Measurements from ENCODE around the gene SCRG1.

SCRG1 gene

GRCh38 chr4:173424899-173425805 is 26.2 kb upstream of the SCRG1 start:
- ATAC-seq: peak; percentile 75
- no peak for TF ChIP-seq ARNTL (CRISPR knock-in tag; IDR thresholded peaks at IDR 0.05; ENCODE audit: borderline replicate concordance, low read depth)

DNA sequence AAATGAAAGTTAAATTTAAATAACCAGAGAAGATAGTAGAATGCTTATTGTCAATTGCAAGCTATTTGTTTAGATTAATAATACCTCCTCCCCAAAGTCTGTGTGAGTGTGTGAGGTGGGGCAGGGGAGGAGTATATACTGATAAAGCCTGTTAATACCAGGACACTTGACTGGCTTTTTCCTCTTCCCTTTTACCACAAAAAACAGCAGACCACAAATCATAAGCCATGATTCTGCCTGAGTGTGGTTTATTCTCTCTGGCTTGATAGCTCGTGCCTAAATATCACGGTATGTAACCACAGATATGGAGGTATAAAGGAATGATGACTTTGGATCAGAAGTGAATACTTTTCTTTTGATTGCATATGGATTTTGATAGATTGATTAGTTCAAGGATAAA is 21.9 kb upstream of the SCRG1 start:
- ATAC-seq: no peak
- TF ChIP-seq ZNF565 (CRISPR knock-in tag; conservative IDR thresholded peaks at IDR 0.05; ENCODE audit: low read depth): no peak
- TF ChIP-seq BACH2 (CRISPR knock-in tag; IDR thresholded peaks at IDR 0.05; ENCODE audit: borderline replicate concordance): no peak
- no peak for TF ChIP-seq ARNTL (CRISPR knock-in tag; IDR thresholded peaks at IDR 0.05; ENCODE audit: borderline replicate concordance, low read depth)
- no peak for TF ChIP-seq ZNF8 (CRISPR knock-in tag; IDR thresholded peaks at IDR 0.05)

GRCh38 chr4:173420324-173420752 is 21.4 kb upstream of the SCRG1 start:
- peak; percentile 66 for ATAC-seq
- TF ChIP-seq BACH2 (CRISPR knock-in tag; IDR thresholded peaks at IDR 0.05; ENCODE audit: borderline replicate concordance) (no peak), ZFP30 (CRISPR knock-in tag; IDR thresholded peaks at IDR 0.05) (no peak), ZC3H10 (CRISPR knock-in tag; IDR thresholded peaks at IDR 0.05) (no peak), OSR1 (CRISPR knock-in tag; IDR thresholded peaks at IDR 0.05) (no peak), CREB5 (CRISPR knock-in tag; IDR thresholded peaks at IDR 0.05; ENCODE audit: low read depth) (no peak), RARB (CRISPR knock-in tag; IDR thresholded peaks at IDR 0.05) (no peak), ZNF8 (CRISPR knock-in tag; IDR thresholded peaks at IDR 0.05) (no peak), SNAI2 (CRISPR knock-in tag; IDR thresholded peaks at IDR 0.05) (no peak), TCF4 (CRISPR knock-in tag; IDR thresholded peaks at IDR 0.05; ENCODE audit: borderline replicate concordance) (no peak), POU6F1 (CRISPR knock-in tag; IDR thresholded peaks at IDR 0.05; ENCODE audit: borderline replicate concordance, low read depth) (no peak)
- TF ChIP-seq, protein P1, sequence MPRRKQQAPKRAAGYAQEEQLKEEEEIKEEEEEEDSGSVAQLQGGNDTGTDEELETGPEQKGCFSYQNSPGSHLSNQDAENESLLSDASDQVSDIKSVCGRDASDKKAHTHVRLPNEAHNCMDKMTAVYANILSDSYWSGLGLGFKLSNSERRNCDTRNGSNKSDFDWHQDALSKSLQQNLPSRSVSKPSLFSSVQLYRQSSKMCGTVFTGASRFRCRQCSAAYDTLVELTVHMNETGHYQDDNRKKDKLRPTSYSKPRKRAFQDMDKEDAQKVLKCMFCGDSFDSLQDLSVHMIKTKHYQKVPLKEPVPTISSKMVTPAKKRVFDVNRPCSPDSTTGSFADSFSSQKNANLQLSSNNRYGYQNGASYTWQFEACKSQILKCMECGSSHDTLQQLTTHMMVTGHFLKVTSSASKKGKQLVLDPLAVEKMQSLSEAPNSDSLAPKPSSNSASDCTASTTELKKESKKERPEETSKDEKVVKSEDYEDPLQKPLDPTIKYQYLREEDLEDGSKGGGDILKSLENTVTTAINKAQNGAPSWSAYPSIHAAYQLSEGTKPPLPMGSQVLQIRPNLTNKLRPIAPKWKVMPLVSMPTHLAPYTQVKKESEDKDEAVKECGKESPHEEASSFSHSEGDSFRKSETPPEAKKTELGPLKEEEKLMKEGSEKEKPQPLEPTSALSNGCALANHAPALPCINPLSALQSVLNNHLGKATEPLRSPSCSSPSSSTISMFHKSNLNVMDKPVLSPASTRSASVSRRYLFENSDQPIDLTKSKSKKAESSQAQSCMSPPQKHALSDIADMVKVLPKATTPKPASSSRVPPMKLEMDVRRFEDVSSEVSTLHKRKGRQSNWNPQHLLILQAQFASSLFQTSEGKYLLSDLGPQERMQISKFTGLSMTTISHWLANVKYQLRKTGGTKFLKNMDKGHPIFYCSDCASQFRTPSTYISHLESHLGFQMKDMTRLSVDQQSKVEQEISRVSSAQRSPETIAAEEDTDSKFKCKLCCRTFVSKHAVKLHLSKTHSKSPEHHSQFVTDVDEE (CRISPR knock-in tag; IDR thresholded peaks at IDR 0.05): no peak

DNA sequence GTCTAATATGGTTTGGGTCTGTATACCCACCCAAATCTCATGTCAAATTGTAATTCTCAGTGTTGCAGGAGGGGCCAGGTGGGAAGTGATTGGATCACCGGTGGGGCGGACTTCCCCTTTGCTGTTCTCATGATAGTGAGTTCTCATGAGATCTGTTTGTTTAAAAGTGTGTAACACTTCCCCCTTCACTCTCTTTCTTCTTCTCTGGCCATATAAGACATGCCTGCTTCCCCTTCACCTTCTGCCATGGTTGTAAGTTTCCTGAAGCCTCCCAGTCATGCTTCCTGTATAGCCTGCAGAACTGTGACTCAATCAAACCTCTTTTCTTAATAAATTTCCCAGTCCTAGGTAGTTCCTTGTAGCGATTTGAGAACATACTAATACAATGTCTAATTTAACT is 19.7 kb upstream of the SCRG1 start:
- TF ChIP-seq, protein P1 (CRISPR knock-in tag; IDR thresholded peaks at IDR 0.05): no peak
- no peak for TF ChIP-seq ARNTL (CRISPR knock-in tag; IDR thresholded peaks at IDR 0.05; ENCODE audit: borderline replicate concordance, low read depth)
- TF ChIP-seq RARB (CRISPR knock-in tag; IDR thresholded peaks at IDR 0.05): no peak
- TF ChIP-seq ZC3H10 (CRISPR knock-in tag; IDR thresholded peaks at IDR 0.05): no peak
- TF ChIP-seq BACH2 (CRISPR knock-in tag; IDR thresholded peaks at IDR 0.05; ENCODE audit: borderline replicate concordance): no peak
- no peak for TF ChIP-seq ISL1 (CRISPR knock-in tag; IDR thresholded peaks at IDR 0.05)
- no peak for TF ChIP-seq PPARA (CRISPR knock-in tag; IDR thresholded peaks at IDR 0.05; ENCODE audit: borderline replicate concordance)
- no peak for TF ChIP-seq PATZ1 (CRISPR knock-in tag; IDR thresholded peaks at IDR 0.05; ENCODE audit: borderline replicate concordance)
- ATAC-seq: no peak

Data from SK-N-SH treated with all-trans-retinoic acid at 6 μM for 48 hours (cell line).